GM18511 (cell line): ENCODE data around the gene ARHGEF6.
A peak's percentile ranks its signal among the peaks of the same experiment; 100 is the strongest.

ENCODE experiments used
- ATAC-seq: cut with Tn5 transposase; IDR thresholded peaks from one replicate; pipeline ENCODE4 v1.9.1; 2021; ENCODE audit warnings: mild to moderate bottlenecking, moderate library complexity; ENCODE audit not compliant: unreplicated experiment

ARHGEF6 gene

GRCh38 chrX:136697156-136697555 lies 83.6 kb downstream of the ARHGEF6 start:
- no peak for ATAC-seq

GRCh38 chrX:136694431-136695087 lies 86.2 kb downstream of the ARHGEF6 start:
- peak; percentile 60 for ATAC-seq

- ATAC-seq = no peak
These were observed 88.5 kb downstream of the ARHGEF6 start for GRCh38 chrX:136692271-136692670.

- peak; percentile 50 for ATAC-seq
These were observed 89.5 kb downstream of the ARHGEF6 start for GRCh38 chrX:136691028-136691809.

GRCh38 chrX:136689436-136689835 lies 91.3 kb downstream of the ARHGEF6 start:
- no peak for ATAC-seq

- no peak for ATAC-seq
These were observed 93.3 kb downstream of the ARHGEF6 start for GRCh38 chrX:136687457-136687856.

- ATAC-seq = peak; percentile 76
These were observed 96.6 kb downstream of the ARHGEF6 start for GRCh38 chrX:136684120-136684519.

- ATAC-seq = no peak
These were observed 101.2 kb downstream of the ARHGEF6 start for GRCh38 chrX:136679531-136679930.

GRCh38 chrX:136674270-136674985 lies 106.3 kb downstream of the ARHGEF6 start:
- ATAC-seq = peak; percentile 42

GRCh38 chrX:136671006-136671610 lies 109.6 kb downstream of the ARHGEF6 start:
- ATAC-seq = peak; percentile 32

GRCh38 chrX:136667446-136668168 lies 113.1 kb downstream of the ARHGEF6 start:
- ATAC-seq = no peak

- peak; percentile 53 for ATAC-seq
These were observed 114.6 kb downstream of the ARHGEF6 start for GRCh38 chrX:136666088-136666487.

GRCh38 chrX:136665258-136665900 lies 115.4 kb downstream of the ARHGEF6 start:
- ATAC-seq = peak; percentile 79

- ATAC-seq = no peak
These were observed 117.8 kb downstream of the ARHGEF6 start for GRCh38 chrX:136662976-136663375.

- ATAC-seq = no peak
These were observed 118.6 kb downstream of the ARHGEF6 start for GRCh38 chrX:136662104-136662503.

GRCh38 chrX:136660896-136661295 lies 119.8 kb downstream of the ARHGEF6 start:
- no peak for ATAC-seq

GRCh38 chrX:136659174-136659573 lies 121.6 kb downstream of the ARHGEF6 start:
- no peak for ATAC-seq

GRCh38 chrX:136658151-136658550 lies 122.6 kb downstream of the ARHGEF6 start:
- ATAC-seq = peak; percentile 36

GRCh38 chrX:136656361-136656964 lies 124.3 kb downstream of the ARHGEF6 start:
- no peak for ATAC-seq
